A673 (cell line): ENCODE results near the gene ITPR2. TPM values are rescaled to one million over a fixed set of nuclear protein-coding genes. Genes with fewer than 3 reads are reported as not detected.

Experiments
- BruUV-seq: library from RNA; stranded (reverse); fragments of 400-500 nt; replicated peaks from 2 replicates; lab custom pipeline; 2021; lab: Mats Ljungman, UMichigan
- CTCF ChIA-PET: fragments of 300-600 bp; sonication (Branson Sonifier 250); formaldehyde crosslinking; loops from one replicate; lab custom pipeline; 2022; ENCODE audit warnings: antibody characterized with exemption; lab: Charles Lee
- POLR2A ChIA-PET: fragments of 300-600 bp; sonication (Branson Sonifier 250); formaldehyde crosslinking; loops from one replicate; lab custom pipeline; 2022; ENCODE audit warnings: antibody characterized with exemption; ENCODE audit not compliant: low non-redundant PET; lab: Charles Lee
- DNase-seq: peaks from one replicate; pipeline ENCODE4 v3.0.0-alpha.2; 2015; ENCODE audit warnings: low spot score
- H3K27ac ChIP-seq: fragments of 200-600 bp; sonication (generic); 2 replicates; pipeline ENCODE4 v1.5.1; 2016; ENCODE audit warnings: mixed run types, low read depth, mild to moderate bottlenecking, mixed read lengths, antibody characterized with exemption, low read length; ENCODE audit not compliant: poor library complexity, severe bottlenecking
- H3K27me3 ChIP-seq: fragments of 200-600 bp; sonication (generic); replicated peaks from 2 replicates; pipeline ENCODE4 v1.6.1; 2017; ENCODE audit warnings: mixed run types, low read depth, mild to moderate bottlenecking, mixed read lengths, antibody characterized with exemption, low read length; ENCODE audit not compliant: insufficient read depth, poor library complexity
- H3K36me3 ChIP-seq: fragments of 200-600 bp; sonication (generic); 2 replicates; pipeline ENCODE4 v1.6.1; 2016; ENCODE audit warnings: mixed run types, mild to moderate bottlenecking, mixed read lengths, antibody characterized with exemption, low read length; ENCODE audit not compliant: insufficient read depth, poor library complexity, severe bottlenecking
- H3K4me1 ChIP-seq: fragments of 200-600 bp; sonication (generic); 2 replicates; pipeline ENCODE4 v1.6.1; 2017; ENCODE audit warnings: mixed run types, mild to moderate bottlenecking, mixed read lengths, antibody characterized with exemption, low read length; ENCODE audit not compliant: insufficient read depth, poor library complexity, severe bottlenecking
- H3K4me3 ChIP-seq: fragments of 200-600 bp; sonication (generic); 2 replicates; pipeline ENCODE4 v1.5.1; 2016; ENCODE audit warnings: low read depth, mixed run types, mild to moderate bottlenecking, mixed read lengths, low read length; ENCODE audit not compliant: poor library complexity, severe bottlenecking
- H3K9me3 ChIP-seq: fragments of 200-600 bp; sonication (generic); 2 replicates; pipeline ENCODE4 v1.6.1; 2016; ENCODE audit warnings: mixed run types, low read depth, mild to moderate bottlenecking, mixed read lengths, antibody characterized with exemption, low read length; ENCODE audit not compliant: poor library complexity, severe bottlenecking
- EZH2 ChIP-seq: fragments of 200-600 bp; sonication (generic); IDR thresholded peaks from 2 replicates; pipeline ENCODE4 v1.6.1; 2017; ENCODE audit warnings: borderline replicate concordance, low read depth, mild to moderate bottlenecking, mixed read lengths, antibody characterized with exemption, low read length; ENCODE audit not compliant: poor library complexity, severe bottlenecking
- intact Hi-C: fragments of 100-400 bp; cut with micrococcal nuclease; formaldehyde crosslinking; loops from one replicate; pipeline ENCODE4 v1.10.0; 2022; ENCODE audit not compliant: unreplicated experiment
- total RNA-seq: library from RNA; stranded (reverse); gene quantifications from 2 replicates; pipeline ENCODE4 v1.2.3, GENCODE V29; 2021
- TF ChIP-seq, protein P1 (sequence below): fragments of 300-800, 200-600 bp; sonication (generic); conservative IDR thresholded peaks from 2 replicates; pipeline ENCODE4 v1.5.1; 2017; ENCODE audit warnings: low read depth, mild to moderate bottlenecking, antibody characterized with exemption, low read length, moderate library complexity, mixed read lengths

The ITPR2 gene
- total RNA-seq, 1 experiment from 2014 or later, result 22.6 TPM

DNA sequence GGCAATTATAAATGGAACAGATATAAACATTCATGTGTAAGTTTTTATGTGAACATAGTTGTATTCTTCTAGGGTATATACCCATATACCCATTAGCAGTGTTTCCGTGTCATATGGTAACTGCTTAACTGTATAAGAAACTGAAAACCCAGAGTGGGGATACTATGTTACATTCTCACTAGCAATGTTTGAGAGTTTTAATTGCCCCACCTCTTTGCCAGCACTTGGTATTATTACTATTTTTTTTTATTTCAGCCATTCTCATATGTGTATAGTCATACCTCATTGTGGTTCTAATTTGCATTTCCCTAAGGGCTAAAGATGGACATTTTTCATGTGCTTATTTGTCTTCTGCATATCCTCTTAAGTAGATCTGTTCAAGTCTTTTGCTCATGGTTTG, 28.7 kb upstream of the ITPR2 start:
- POLR2A ChIA-PET, result no interaction called here
- H3K36me3 ChIP-seq, result no peaks in the 10 kb centered on the region
- CTCF ChIA-PET, result no interaction called here

DNA sequence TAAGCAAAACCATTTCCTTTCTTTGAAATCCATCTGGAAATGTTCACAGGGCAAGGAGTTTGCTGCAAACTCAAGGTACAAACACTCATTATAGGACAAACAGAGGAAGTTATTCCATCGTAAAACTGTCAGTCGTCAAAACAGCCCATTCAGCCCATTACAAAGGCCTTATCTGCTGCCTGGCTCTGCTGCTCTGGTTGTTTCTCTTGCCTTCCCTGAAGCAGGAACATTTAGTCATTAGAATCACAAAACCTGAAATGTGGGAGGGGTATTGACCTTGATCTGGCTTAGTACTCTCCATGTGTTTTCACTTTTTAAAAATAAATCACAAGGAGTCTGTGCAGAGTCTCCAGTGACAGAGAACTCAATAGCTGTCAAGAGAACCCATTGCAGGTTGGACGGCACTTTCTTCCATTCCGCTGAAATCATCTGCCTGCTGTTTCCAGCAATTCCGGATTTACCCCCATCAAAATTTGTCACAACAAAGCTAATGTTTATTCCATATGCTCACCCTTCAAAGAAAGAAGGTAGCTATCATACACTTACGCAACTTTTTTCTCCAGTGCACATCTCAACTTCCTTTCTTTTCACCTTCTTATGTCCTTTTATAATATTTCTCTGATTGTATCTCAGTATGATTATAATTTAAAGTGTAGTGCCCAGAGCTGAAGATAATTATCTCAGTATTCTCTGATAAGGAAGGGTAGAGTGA, 24.6 kb upstream of the ITPR2 start:
- H3K4me3 ChIP-seq, result no peak overlapping the region

More for the DNA sequence above, 28.7 kb upstream of the ITPR2 start:
- no peaks in the 10 kb centered on the region for H3K27me3 ChIP-seq
- no peak overlapping the region for H3K27ac ChIP-seq
- no peak overlapping the region for H3K4me3 ChIP-seq
- no peaks in the 10 kb centered on the region for H3K9me3 ChIP-seq
- DNase-seq, result no peak
- no peak for TF ChIP-seq EZH2
- TF ChIP-seq, protein P1, sequence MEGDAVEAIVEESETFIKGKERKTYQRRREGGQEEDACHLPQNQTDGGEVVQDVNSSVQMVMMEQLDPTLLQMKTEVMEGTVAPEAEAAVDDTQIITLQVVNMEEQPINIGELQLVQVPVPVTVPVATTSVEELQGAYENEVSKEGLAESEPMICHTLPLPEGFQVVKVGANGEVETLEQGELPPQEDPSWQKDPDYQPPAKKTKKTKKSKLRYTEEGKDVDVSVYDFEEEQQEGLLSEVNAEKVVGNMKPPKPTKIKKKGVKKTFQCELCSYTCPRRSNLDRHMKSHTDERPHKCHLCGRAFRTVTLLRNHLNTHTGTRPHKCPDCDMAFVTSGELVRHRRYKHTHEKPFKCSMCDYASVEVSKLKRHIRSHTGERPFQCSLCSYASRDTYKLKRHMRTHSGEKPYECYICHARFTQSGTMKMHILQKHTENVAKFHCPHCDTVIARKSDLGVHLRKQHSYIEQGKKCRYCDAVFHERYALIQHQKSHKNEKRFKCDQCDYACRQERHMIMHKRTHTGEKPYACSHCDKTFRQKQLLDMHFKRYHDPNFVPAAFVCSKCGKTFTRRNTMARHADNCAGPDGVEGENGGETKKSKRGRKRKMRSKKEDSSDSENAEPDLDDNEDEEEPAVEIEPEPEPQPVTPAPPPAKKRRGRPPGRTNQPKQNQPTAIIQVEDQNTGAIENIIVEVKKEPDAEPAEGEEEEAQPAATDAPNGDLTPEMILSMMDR, result no peak
- no TSS peak for BruUV-seq
- no peaks in the 10 kb centered on the region for H3K4me1 ChIP-seq
- intact Hi-C loops, result no loop called here

GRCh38 chr12:26855337-26855736, 22.3 kb upstream of the ITPR2 start:
- BruUV-seq, result no TSS peak
- intact Hi-C loops, result loop anchor here (2.0 to 10.0 kb wide), 2 partner anchors 29 to 289 kb away; no protein-coding TSS in a partner anchor
- Histone ChIP-seq H3K4me3 (no peak overlapping the region), H3K27me3 (no peaks in the 10 kb centered on the region), H3K4me1 (peaks cover 6% of the 10 kb centered on the region), H3K27ac (no peak overlapping the region), H3K9me3 (no peaks in the 10 kb centered on the region), H3K36me3 (no peaks in the 10 kb centered on the region)
- POLR2A ChIA-PET, result no interaction called here
- TF ChIP-seq, protein P1, result no peak
- no peak for TF ChIP-seq EZH2
- no peak for DNase-seq
- CTCF ChIA-PET, result interaction anchor here (1.0 kb wide), 1 partner anchor 451 kb away, joined by 9 read pairs; no protein-coding TSS in a partner anchor

More for the DNA sequence above, 24.6 kb upstream of the ITPR2 start:
- Histone ChIP-seq H3K9me3 (no peaks in the 10 kb centered on the region), H3K4me1 (no peaks in the 10 kb centered on the region), H3K36me3 (no peaks in the 10 kb centered on the region), H3K27me3 (no peaks in the 10 kb centered on the region), H3K27ac (no peak overlapping the region)
- DNase-seq, result peak; percentile 49
- ChIA-PET POLR2A (interaction anchor here (0.6 kb wide), 1 partner anchor 156 kb away, joined by 3 read pairs; no protein-coding TSS in a partner anchor), CTCF (interaction anchor here (0.7 kb wide), 1 partner anchor 179 kb away, joined by 3 read pairs; no protein-coding TSS in a partner anchor)
- no peak for TF ChIP-seq EZH2
- TF ChIP-seq, protein P1, result no peak
- intact Hi-C loops, result loop anchor here (10.0 kb wide), 1 partner anchor 287 kb away; no protein-coding TSS in a partner anchor
- no TSS peak for BruUV-seq
